ENCODE results near the gene MRM1. TPM values are rescaled to one million over a fixed set of nuclear protein-coding genes. Genes with fewer than 3 reads are reported as not detected.

The MRM1 gene
- total and polyA plus RNA-seq, 9 donors, result 2.7 to 8.1 (median 6.6) TPM

GRCh38 chr17:36576793-36577192, 24.6 kb upstream of the MRM1 start:
- WGBS, 3 donors, result 71 to 92% (median 90%) methylated on average over 2 of the region's 2 CpGs
- intact Hi-C loops (cut with DNase I), result no loop called here
- H3K4me1 ChIP-seq (ENCODE audit: insufficient read depth), result no peaks in the 10 kb centered on the region
- DNase-seq, result no peak
- no peaks in the 10 kb centered on the region for H3K27me3 ChIP-seq
- no peak overlapping the region for H3K4me3 ChIP-seq
- no peak overlapping the region for H3K27ac ChIP-seq
- H3K36me3 ChIP-seq, result no peaks in the 10 kb centered on the region
- no peak for TF ChIP-seq CTCF (IDR thresholded peaks at IDR 0.05)
- no peak for TF ChIP-seq EP300 (IDR thresholded peaks at IDR 0.05)
- no peak for TF ChIP-seq POLR2A (IDR thresholded peaks at IDR 0.05)
- H3K9me3 ChIP-seq, result no peaks in the 10 kb centered on the region

- Histone ChIP-seq H3K27me3 (no peaks in the 10 kb centered on the region), H3K27ac (no peak overlapping the region), H3K9me3 (no peaks in the 10 kb centered on the region), H3K36me3 (no peaks in the 10 kb centered on the region), H3K4me1 (ENCODE audit: insufficient read depth) (no peaks in the 10 kb centered on the region), H3K4me3 (no peak overlapping the region)
- no peak for DNase-seq
- WGBS, 3 donors, result 41 to 62% (median 52%) methylated on average over 2 of the region's 2 CpGs
- no peak for TF ChIP-seq POLR2A (IDR thresholded peaks at IDR 0.05)
- no peak for TF ChIP-seq CTCF (IDR thresholded peaks at IDR 0.05)
- no peak for TF ChIP-seq EP300 (IDR thresholded peaks at IDR 0.05)
- intact Hi-C loops (cut with DNase I), result no loop called here
These were observed 22.7 kb upstream of the MRM1 start for GRCh38 chr17:36578671-36579070.

GRCh38 chr17:36583787-36584186, 17.6 kb upstream of the MRM1 start:
- Histone ChIP-seq H3K27me3 (no peaks in the 10 kb centered on the region), H3K27ac (no peak overlapping the region), H3K4me1 (ENCODE audit: insufficient read depth) (no peaks in the 10 kb centered on the region), H3K36me3 (no peaks in the 10 kb centered on the region), H3K9me3 (no peaks in the 10 kb centered on the region), H3K4me3 (no peak overlapping the region)
- WGBS, 3 donors, result 47 to 56% (median 50%) methylated on average over 1 of the region's 1 CpG
- no peak for DNase-seq
- intact Hi-C loops (cut with DNase I), result no loop called here
- no peak for TF ChIP-seq POLR2A (IDR thresholded peaks at IDR 0.05)

DNA sequence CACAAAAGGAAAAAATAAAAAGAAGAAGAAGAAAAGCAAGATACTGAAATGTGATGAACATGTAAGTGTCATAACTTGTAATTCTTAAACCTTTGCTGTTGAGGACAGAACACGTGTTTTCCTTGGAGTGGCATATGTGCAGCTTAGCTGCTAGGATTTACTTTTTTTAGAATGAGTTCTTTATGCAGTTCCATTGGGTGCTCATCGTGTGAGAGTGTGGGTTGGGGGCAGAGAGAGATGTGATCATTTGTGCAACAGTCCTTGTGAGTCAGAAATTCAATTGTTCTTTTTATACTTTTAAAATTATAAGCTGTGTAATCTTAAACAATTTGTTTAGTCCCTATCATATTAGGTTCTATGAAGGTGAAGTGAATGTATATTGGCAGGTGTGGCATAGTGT, 15.2 kb upstream of the MRM1 start:
- Histone ChIP-seq H3K4me3 (no peak overlapping the region), H3K4me1 (ENCODE audit: insufficient read depth) (no peaks in the 10 kb centered on the region), H3K9me3 (no peaks in the 10 kb centered on the region), H3K27ac (no peak overlapping the region), H3K27me3 (no peaks in the 10 kb centered on the region), H3K36me3 (no peaks in the 10 kb centered on the region)
- no peak for TF ChIP-seq EP300 (IDR thresholded peaks at IDR 0.05)
- TF ChIP-seq CTCF (IDR thresholded peaks at IDR 0.05), result no peak
- no peak for TF ChIP-seq POLR2A (IDR thresholded peaks at IDR 0.05)
- DNase-seq, result no peak
- intact Hi-C loops (cut with DNase I), result no loop called here
- 91 to 95% (median 94%) methylated on average over 2 of the region's 2 CpGs for WGBS, 3 donors

GRCh38 chr17:36590082-36590481, 11.3 kb upstream of the MRM1 start:
- TF ChIP-seq EP300 (IDR thresholded peaks at IDR 0.05), result no peak
- no peak for TF ChIP-seq POLR2A (IDR thresholded peaks at IDR 0.05)
- TF ChIP-seq CTCF (IDR thresholded peaks at IDR 0.05), result no peak
- Histone ChIP-seq H3K9me3 (no peaks in the 10 kb centered on the region), H3K27me3 (no peaks in the 10 kb centered on the region), H3K4me3 (no peak overlapping the region), H3K36me3 (no peaks in the 10 kb centered on the region), H3K4me1 (ENCODE audit: insufficient read depth) (peaks cover 9% of the 10 kb centered on the region), H3K27ac (no peak overlapping the region)
- DNase-seq, result no peak
- intact Hi-C loops (cut with DNase I), result no loop called here
- WGBS, 3 donors, result 22 to 44% (median 35%) methylated on average over 2 of the region's 2 CpGs

Measured in ovary (tissue), 9 donors.